IMR-90 (cell line): ENCODE results near the gene ADAMTS3. TPM values are rescaled to one million over a fixed set of nuclear protein-coding genes. Genes with fewer than 3 reads are reported as not detected.

Source experiments
- ATAC-seq: fragments of 200-7000 bp; cut with Tn5 transposase; 2 replicates; pipeline ENCODE4 v1.9.1; 2020; ENCODE audit warnings: low read depth, mild to moderate bottlenecking, moderate library complexity
- BruUV-seq: library from RNA; stranded (reverse); fragments of 400-500 nt; replicated peaks from 2 replicates; lab custom pipeline; 2021; lab: Mats Ljungman, UMichigan
- CTCF ChIA-PET: fragments of 300-600 bp; formaldehyde crosslinking; extraction: SDS; loops from one replicate; lab custom pipeline; 2021; ENCODE audit warnings: antibody characterized with exemption; lab: Yijun Ruan, JAX
- POLR2A ChIA-PET: fragments of 300-600 bp; sonication (Branson Sonifier 250); formaldehyde crosslinking; loops from one replicate; lab custom pipeline; 2022; ENCODE audit warnings: antibody characterized with exemption; ENCODE audit not compliant: unreplicated experiment; lab: Charles Lee
- DNase-seq: peaks from one replicate; pipeline ENCODE4 v3.0.0; 2013
- H2AFZ ChIP-seq: replicated peaks from 2 replicates; pipeline ENCODE3; 2013; ENCODE audit warnings: low read length, mild to moderate bottlenecking; ENCODE audit not compliant: poor library complexity
- H2AK5ac ChIP-seq: 2 replicates; pipeline ENCODE4 v1.6.1; 2013; ENCODE audit warnings: low read depth, low read length, inconsistent platforms
- H2AK9ac ChIP-seq: replicated peaks from 2 replicates; pipeline ENCODE3; 2013; ENCODE audit warnings: mild to moderate bottlenecking, low read depth, low read length, moderate library complexity; ENCODE audit not compliant: poor library complexity
- H2BK120ac ChIP-seq: 2 replicates; pipeline ENCODE4 v1.6.1; 2013; ENCODE audit warnings: low read depth, low read length, inconsistent platforms
- H2BK15ac ChIP-seq: 3 replicates; pipeline ENCODE4 v1.6.1; 2013; ENCODE audit warnings: low read depth, low read length, inconsistent platforms
- H2BK20ac ChIP-seq: 2 replicates; pipeline ENCODE4 v1.6.1; 2013; ENCODE audit warnings: low read depth, mild to moderate bottlenecking, inconsistent platforms, low read length, moderate library complexity
- H2BK5ac ChIP-seq: 2 replicates; pipeline ENCODE4 v1.6.1; 2013; ENCODE audit warnings: mild to moderate bottlenecking, low read depth, low read length, inconsistent platforms; ENCODE audit not compliant: poor library complexity, severe bottlenecking
- H3K14ac ChIP-seq: replicated peaks from 2 replicates; pipeline ENCODE4 v1.6.1; 2013; ENCODE audit warnings: low read depth, low read length, inconsistent platforms
- H3K18ac ChIP-seq: 2 replicates; pipeline ENCODE4 v1.6.1; 2013; ENCODE audit warnings: low read depth, low read length, control low read depth
- H3K23ac ChIP-seq: 2 replicates; pipeline ENCODE4 v1.6.1; 2013; ENCODE audit warnings: low read depth, low read length, inconsistent platforms
- H3K27ac ChIP-seq: 2 replicates; pipeline ENCODE4 v1.5.1; 2013; ENCODE audit warnings: mild to moderate bottlenecking, control low read depth, low read length; ENCODE audit not compliant: insufficient read depth
- H3K27me3 ChIP-seq: 2 replicates; pipeline ENCODE4 v1.6.1; 2013; ENCODE audit warnings: low read length; ENCODE audit not compliant: control insufficient read depth, insufficient read depth
- H3K36me3 ChIP-seq: 2 replicates; pipeline ENCODE4 v1.6.1; 2013; ENCODE audit warnings: low read length, mixed read lengths; ENCODE audit not compliant: control insufficient read depth, insufficient read depth
- H3K4ac ChIP-seq: 2 replicates; pipeline ENCODE4 v1.6.1; 2013; ENCODE audit warnings: low read depth, low read length, inconsistent platforms
- H3K4me1 ChIP-seq: 2 replicates; pipeline ENCODE4 v1.6.1; 2013; ENCODE audit warnings: low read length, mixed read lengths; ENCODE audit not compliant: control insufficient read depth, insufficient read depth
- H3K4me2 ChIP-seq: 2 replicates; pipeline ENCODE4 v1.6.1; 2013; ENCODE audit warnings: low read depth, mild to moderate bottlenecking, control low read depth, low read length, moderate library complexity
- H3K4me3 ChIP-seq: 2 replicates; pipeline ENCODE4 v1.5.1; 2013; ENCODE audit warnings: low read depth, mild to moderate bottlenecking, control low read depth, low read length, moderate library complexity; ENCODE audit not compliant: insufficient read depth
- H3K56ac ChIP-seq: 2 replicates; pipeline ENCODE4 v1.6.1; 2013; ENCODE audit warnings: low read length, inconsistent platforms; ENCODE audit not compliant: insufficient read depth; ENCODE audit errors: extremely low read depth
- H3K79me1 ChIP-seq, 2 experiments: 2 replicates each; pipeline ENCODE4 v1.6.1; 2013; ENCODE audit warnings: low read length in 2 of 2, inconsistent platforms in 1 of 2, low read depth in 1 of 2
- H3K9ac ChIP-seq: 2 replicates; pipeline ENCODE4 v1.6.1; 2013; ENCODE audit warnings: low read depth, low read length, control low read depth
- H3K9me1 ChIP-seq: 2 replicates; pipeline ENCODE4 v1.6.1; 2013; ENCODE audit warnings: low read length, inconsistent platforms; ENCODE audit not compliant: insufficient read depth
- H3K9me3 ChIP-seq: 2 replicates; pipeline ENCODE4 v1.6.1; 2013; ENCODE audit warnings: low read length; ENCODE audit not compliant: control insufficient read depth, insufficient read depth
- H4K20me1 ChIP-seq: 2 replicates; pipeline ENCODE4 v1.6.1; 2013; ENCODE audit warnings: low read length, inconsistent platforms; ENCODE audit not compliant: insufficient read depth
- H4K5ac ChIP-seq: 2 replicates; pipeline ENCODE4 v1.6.1; 2013; ENCODE audit warnings: mild to moderate bottlenecking, low read depth, low read length, control low read depth
- H4K8ac ChIP-seq, 2 experiments: 2 replicates each; pipeline ENCODE4 v1.6.1; 2013; ENCODE audit warnings: low read depth in 2 of 2, low read length in 2 of 2, control low read depth in 1 of 2, inconsistent platforms in 1 of 2
- H4K91ac ChIP-seq: 2 replicates; pipeline ENCODE4 v1.6.1; 2013; ENCODE audit warnings: low read depth, low read length, inconsistent platforms; ENCODE audit not compliant: insufficient read depth
- BHLHE40 ChIP-seq: fragments of 150-350 bp; IDR thresholded peaks from 2 replicates; pipeline ENCODE4 v1.6.1; 2016; ENCODE audit warnings: mild to moderate bottlenecking, low read depth, low read length
- CEBPB ChIP-seq: IDR thresholded peaks from 2 replicates; pipeline ENCODE4 v1.6.1; 2012; ENCODE audit warnings: low read depth, low read length, improper control_type of control experiment
- CHD1 ChIP-seq: IDR thresholded peaks from 2 replicates; pipeline ENCODE4 v1.6.1; 2012; ENCODE audit warnings: low read depth, low read length, improper control_type of control experiment
- CTCF ChIP-seq: conservative IDR thresholded peaks from 2 replicates; pipeline ENCODE4 v1.5.1; 2012; ENCODE audit warnings: mild to moderate bottlenecking, low read depth, low read length, improper control_type of control experiment
- ELK1 ChIP-seq: fragments of 150-350 bp; IDR thresholded peaks from 2 replicates; pipeline ENCODE4 v1.6.1; 2016; ENCODE audit warnings: low read depth, mild to moderate bottlenecking, low read length, moderate library complexity, borderline replicate concordance
- FOS ChIP-seq: fragments of 150-350 bp; IDR thresholded peaks from 2 replicates; pipeline ENCODE4 v1.6.1; 2016; ENCODE audit warnings: low read depth, low read length
- MAFK ChIP-seq: IDR thresholded peaks from 2 replicates; pipeline ENCODE4 v1.6.1; 2012; ENCODE audit warnings: low read depth, low read length, improper control_type of control experiment
- MAZ ChIP-seq: IDR thresholded peaks from 2 replicates; pipeline ENCODE4 v1.6.1; 2012; ENCODE audit warnings: low read depth, mild to moderate bottlenecking, low read length, improper control_type of control experiment, moderate library complexity, borderline replicate concordance
- MXI1 ChIP-seq: IDR thresholded peaks from 2 replicates; pipeline ENCODE4 v1.6.1; 2012; ENCODE audit warnings: low read depth, mild to moderate bottlenecking, low read length, moderate library complexity, borderline replicate concordance
- NFE2L2 ChIP-seq: fragments of 150-350 bp; IDR thresholded peaks from 2 replicates; pipeline ENCODE4 v1.6.1; 2016; ENCODE audit warnings: low read depth, mild to moderate bottlenecking, low read length
- POLR2A ChIP-seq: IDR thresholded peaks from 2 replicates; pipeline ENCODE4 v1.6.1; 2012; ENCODE audit warnings: mild to moderate bottlenecking, low read depth, low read length
- RAD21 ChIP-seq: IDR thresholded peaks from 2 replicates; pipeline ENCODE4 v1.6.1; 2012; ENCODE audit warnings: low read length, improper control_type of control experiment
- RCOR1 ChIP-seq: IDR thresholded peaks from 2 replicates; pipeline ENCODE4 v1.6.1; 2012; ENCODE audit warnings: mild to moderate bottlenecking, low read length, improper control_type of control experiment; ENCODE audit not compliant: insufficient replicate concordance
- RFX5 ChIP-seq: IDR thresholded peaks from 2 replicates; pipeline ENCODE4 v1.8.0; 2012; ENCODE audit warnings: low read depth, mild to moderate bottlenecking, low read length, moderate library complexity
- SMC3 ChIP-seq: fragments of 150-350 bp; IDR thresholded peaks from 2 replicates; pipeline ENCODE4 v1.6.1; 2016; ENCODE audit warnings: low read depth, mild to moderate bottlenecking, antibody characterized with exemption, low read length, moderate library complexity
- USF2 ChIP-seq: fragments of 150-350 bp; IDR thresholded peaks from 2 replicates; pipeline ENCODE4 v1.6.1; 2017; ENCODE audit warnings: mild to moderate bottlenecking, antibody characterized with exemption, low read length, low read depth
- WGBS, 2 experiments: methylation state at CpG; one replicate each; pipeline versions ENCODE4 v1.1.5 to v1.1.7; 2013; ENCODE audit warnings: missing lambda C conversion rate in 2 of 2; ENCODE audit not compliant: insufficient read length in 1 of 2; ENCODE audit errors: extremely low coverage in 2 of 2; 5-methylcytosine and 5-hydroxymethylcytosine counted together
- dilution Hi-C: fragments of 300-500 bp; cut with HindIII; formaldehyde crosslinking; loops from one replicate; pipeline ENCODE4 v1.14.3; 2018; ENCODE audit warnings: low sequenced_read_pairs; ENCODE audit not compliant: unreplicated experiment
- in situ Hi-C: fragments of 300-500 bp; cut with MboI; formaldehyde crosslinking; loops from 3 replicates; pipeline ENCODE4 v1.14.3; 2019; ENCODE audit warnings: low sequenced_read_pairs, inconsistent platforms, mixed read lengths
- intact Hi-C: fragments of 100-400 bp; cut with micrococcal nuclease; formaldehyde crosslinking; loops from 2 replicates; pipeline ENCODE4 v1.10.0; 2022
- polyA plus RNA-seq, 3 experiments: library from polyadenylated mRNA; depleted of rRNA; stranded (reverse); fragments of >200 nt; gene quantifications; 2 replicates each; pipeline ENCODE4 v1.2.3, GENCODE V29; 2012; ENCODE audit warnings: low replicate concordance in 1 of 3
- total RNA-seq: library from RNA; depleted of rRNA; stranded (reverse); fragments of >200 nt; gene quantifications from 2 replicates; pipeline ENCODE4 v1.2.3, GENCODE V29; 2012

Gene ADAMTS3
- total and polyA plus RNA-seq, 2 of the 4 experiments (the other 2 are of a cell fraction) = 0.68 to 2.9 TPM

- in situ Hi-C loops = no loop called here
- H3K9me1 ChIP-seq = no peaks in the 10 kb centered on the region
- no peak overlapping the region for H3K27ac ChIP-seq
- no peak overlapping the region for H2BK5ac ChIP-seq
- H4K8ac ChIP-seq = no peak overlapping the region
- no peak for ATAC-seq
- no peak overlapping the region for H3K4me2 ChIP-seq
- BruUV-seq = no TSS peak
- H3K23ac ChIP-seq = no peak overlapping the region
- H3K4ac ChIP-seq = no peak overlapping the region
- H3K14ac ChIP-seq = no peak overlapping the region
- no peaks in the 10 kb centered on the region for H3K9me3 ChIP-seq
- H4K91ac ChIP-seq = no peak overlapping the region
- dilution Hi-C loops = no loop called here
- H2AK9ac ChIP-seq = no peak overlapping the region
- WGBS, 2 experiments = no CpG with 5 or more reads among the region's 4 CpGs
- no peak overlapping the region for H2BK20ac ChIP-seq
- H2BK120ac ChIP-seq = no peak overlapping the region
- no peak overlapping the region for H3K56ac ChIP-seq
- no peak overlapping the region for H3K4me3 ChIP-seq
- no peak overlapping the region for H3K9ac ChIP-seq
- H2BK15ac ChIP-seq = no peak overlapping the region
- no peak overlapping the region for H3K18ac ChIP-seq
- intact Hi-C loops = no loop called here
- POLR2A ChIA-PET = no interaction called here
- no peak overlapping the region for H2AFZ ChIP-seq
- H4K5ac ChIP-seq = no peak overlapping the region
- CTCF ChIA-PET = no interaction called here
- no peaks in the 10 kb centered on the region for H3K36me3 ChIP-seq
- no peaks in the 10 kb centered on the region for H3K27me3 ChIP-seq
- TF ChIP-seq CEBPB (no peak), USF2 (no peak), RAD21 (no peak), CTCF (no peak), NFE2L2 (no peak), MXI1 (no peak), MAZ (no peak), POLR2A (no peak), ELK1 (no peak), CHD1 (no peak), FOS (no peak), MAFK (no peak), RFX5 (no peak), BHLHE40 (no peak), RCOR1 (no peak), SMC3 (no peak)
- no peak for DNase-seq
- H3K79me1 ChIP-seq = no peaks in the 10 kb centered on the region
- no peak overlapping the region for H2AK5ac ChIP-seq
- no peaks in the 10 kb centered on the region for H4K20me1 ChIP-seq
- H3K4me1 ChIP-seq = no peaks in the 10 kb centered on the region
Observed at GRCh38 chr4:72424006-72424405, 145.0 kb downstream of the ADAMTS3 start.
